ENCODE data around the gene PDE4D.

Gene PDE4D

GRCh38 chr5:59542306-59542705 is 351.2 kb downstream of the PDE4D start:
- DNase-seq, result no peak

- no peak for DNase-seq
Measured at GRCh38 chr5:59540366-59540765, 353.2 kb downstream of the PDE4D start.

- no peak for DNase-seq
Measured at GRCh38 chr5:59538750-59539121, 354.8 kb downstream of the PDE4D start.

- DNase-seq, result no peak
Measured at GRCh38 chr5:59537961-59538749, 355.4 kb downstream of the PDE4D start.

GRCh38 chr5:59536875-59537274 is 356.7 kb downstream of the PDE4D start:
- DNase-seq, result no peak

GRCh38 chr5:59535561-59535960 is 358.0 kb downstream of the PDE4D start:
- DNase-seq, result no peak

GRCh38 chr5:59533730-59534108 is 359.8 kb downstream of the PDE4D start:
- no peak for DNase-seq

GRCh38 chr5:59532979-59533729 is 360.4 kb downstream of the PDE4D start:
- no peak for DNase-seq

- no peak for DNase-seq
Measured at GRCh38 chr5:59529239-59529638, 364.3 kb downstream of the PDE4D start.

- DNase-seq, result no peak
Measured at GRCh38 chr5:59528202-59528862, 365.2 kb downstream of the PDE4D start.

GRCh38 chr5:59525957-59526356 is 367.6 kb downstream of the PDE4D start:
- no peak for DNase-seq

GRCh38 chr5:59525311-59525710 is 368.2 kb downstream of the PDE4D start:
- no peak for DNase-seq

GRCh38 chr5:59522201-59522831 is 371.2 kb downstream of the PDE4D start:
- DNase-seq, result no peak

- DNase-seq, result no peak
Measured at GRCh38 chr5:59521476-59521875, 372.1 kb downstream of the PDE4D start.

GRCh38 chr5:59519338-59519737 is 374.2 kb downstream of the PDE4D start:
- DNase-seq, result no peak

- no peak for DNase-seq
Measured at GRCh38 chr5:59517926-59518585, 375.5 kb downstream of the PDE4D start.

- DNase-seq, result no peak
Measured at GRCh38 chr5:59516161-59516560, 377.4 kb downstream of the PDE4D start.

GRCh38 chr5:59506285-59506877 is 387.1 kb downstream of the PDE4D start:
- DNase-seq, result no peak

- no peak for DNase-seq
Measured at GRCh38 chr5:59504043-59504442, 389.5 kb downstream of the PDE4D start.

GRCh38 chr5:59503220-59503619 is 390.3 kb downstream of the PDE4D start:
- DNase-seq, result no peak

GRCh38 chr5:59501316-59501715 is 392.2 kb downstream of the PDE4D start:
- no peak for DNase-seq

GRCh38 chr5:59500014-59500413 is 393.5 kb downstream of the PDE4D start:
- DNase-seq, result no peak

Data from activated T-cell treated with anti-CD3 and anti-CD28 coated beads, Interleukin-2, amount 50 U/mL, for 1 hour (primary cell).